B cell (primary cell): ENCODE measurements around the gene RHOT2. TPM values are rescaled to one million over a fixed set of nuclear protein-coding genes. Genes with fewer than 3 reads are reported as not detected.

ENCODE experiments used
- ATAC-seq: fragments of 200-7000 bp; cut with Tn5 transposase; one replicate; pipeline ENCODE4 v1.10.0; 2021; ENCODE audit warnings: low read depth, mild to moderate bottlenecking, moderate number of reproducible peaks, moderate library complexity
- CTCF ChIA-PET: fragments of 350-600 bp; sonication (Branson Sonifier 250); formaldehyde crosslinking; loops from one replicate; lab custom pipeline; 2021; ENCODE audit warnings: antibody characterized with exemption, inconsistent platforms; lab: Charles Lee
- POLR2A ChIA-PET: fragments of 350-600 bp; sonication (Branson Sonifier 250); formaldehyde crosslinking; loops from one replicate; lab custom pipeline; 2021; ENCODE audit warnings: antibody characterized with exemption; lab: Charles Lee
- DNase-seq: peaks from one replicate; pipeline ENCODE4 v3.0.0; 2013
- H2AFZ ChIP-seq: 2 replicates; pipeline ENCODE4 v1.6.1; 2012; ENCODE audit warnings: mild to moderate bottlenecking, low read depth, low read length; ENCODE audit not compliant: insufficient read depth, poor library complexity, severe bottlenecking
- H3K27ac ChIP-seq, 2 donors: 1 replicate in 1 of 2; 2 replicates in 1 of 2; pipeline ENCODE4 v1.5.1; 2012 to 2013; ENCODE audit warnings: low read length in 2 of 2, mild to moderate bottlenecking in 2 of 2, moderate library complexity in 1 of 2
- H3K27me3 ChIP-seq, 4 experiments: fragments of 200-600 bp in 1 of 4; sonication (generic) in 1 of 4; replicated peaks in 1 of 4; 1 replicate in 2 of 4; 2 replicates in 2 of 4; pipeline versions ENCODE4 v1.6.1 to v1.7.0; 2013 to 2016; ENCODE audit warnings: low read length in 3 of 4, mild to moderate bottlenecking in 2 of 4, mixed read lengths in 1 of 4, moderate library complexity in 1 of 4; ENCODE audit not compliant: insufficient read depth in 4 of 4, control insufficient read depth in 3 of 4; ENCODE audit errors: control extremely low read depth in 1 of 4
- H3K36me3 ChIP-seq, 2 experiments: replicated peaks in 1 of 2; 1 replicate in 1 of 2; 2 replicates in 1 of 2; pipeline versions ENCODE4 v1.6.1 to v1.7.1; 2013; ENCODE audit warnings: low read length in 1 of 2; ENCODE audit not compliant: insufficient read depth in 2 of 2, control insufficient read depth in 1 of 2; ENCODE audit errors: control extremely low read depth in 1 of 2, extremely low read depth in 1 of 2
- H3K4me1 ChIP-seq, 2 donors: fragments of 200-600 bp in 1 of 2; sonication (generic) in 1 of 2; 1 replicate in 1 of 2; 2 replicates in 1 of 2; pipeline versions ENCODE4 v1.5.1 to v1.6.1; 2013 to 2017; ENCODE audit warnings: low read length in 2 of 2; ENCODE audit not compliant: control insufficient read depth in 2 of 2, insufficient read depth in 2 of 2
- H3K4me2 ChIP-seq: replicated peaks from 2 replicates; pipeline ENCODE3; 2012; ENCODE audit warnings: mild to moderate bottlenecking, low read depth, low read length; ENCODE audit not compliant: poor library complexity, severe bottlenecking
- H3K4me3 ChIP-seq, 5 experiments: fragments of 200-600 bp in 1 of 5; sonication (generic) in 1 of 5; 1 replicate in 3 of 5; 2 replicates in 2 of 5; pipeline versions ENCODE4 v1.5.1 to v1.7.0; 2011 to 2016; ENCODE audit warnings: low read length in 4 of 5, mild to moderate bottlenecking in 4 of 5, low read depth in 2 of 5, control low read depth in 1 of 5, moderate library complexity in 1 of 5; ENCODE audit not compliant: insufficient read depth in 1 of 5; ENCODE audit errors: control extremely low read depth in 1 of 5, extremely low read depth in 1 of 5
- H3K79me2 ChIP-seq: fragments of 200-600 bp; sonication (generic); one replicate; pipeline ENCODE4 v1.6.0; 2016; ENCODE audit warnings: low read length; ENCODE audit not compliant: control insufficient read depth, insufficient read depth
- H3K9ac ChIP-seq: fragments of 200-600 bp; sonication (generic); 2 replicates; pipeline ENCODE4 v1.6.1; 2017; ENCODE audit warnings: mild to moderate bottlenecking, low read length, moderate library complexity
- H3K9me3 ChIP-seq, 3 donors: one replicate each; pipeline versions ENCODE4 v1.6.1 to v1.7.1; 2013; ENCODE audit warnings: low read length in 2 of 3; ENCODE audit not compliant: control insufficient read depth in 2 of 3, insufficient read depth in 1 of 3; ENCODE audit errors: control extremely low read depth in 1 of 3
- H4K20me1 ChIP-seq: 2 replicates; pipeline ENCODE4 v1.6.0; 2012; ENCODE audit warnings: mild to moderate bottlenecking, low read length; ENCODE audit not compliant: insufficient read depth, control insufficient read depth, poor library complexity, severe bottlenecking
- H3K27ac Mint-ChIP-seq: one replicate; pipeline ENCODE4 v1.8.0; 2021; ENCODE audit warnings: mixed read lengths
- H3K27me3 Mint-ChIP-seq: one replicate; pipeline ENCODE4 v1.8.0; 2021; ENCODE audit warnings: mixed read lengths
- H3K4me1 Mint-ChIP-seq: one replicate; pipeline ENCODE4 v1.8.0; 2021; ENCODE audit warnings: mixed read lengths
- H3K4me3 Mint-ChIP-seq: one replicate; pipeline ENCODE4 v1.8.0; 2021; ENCODE audit warnings: mixed read lengths
- H3K9me3 Mint-ChIP-seq: one replicate; pipeline ENCODE4 v1.8.0; 2022; ENCODE audit warnings: mixed read lengths; ENCODE audit not compliant: insufficient read depth
- CTCF ChIP-seq: fragments of 200-600 bp; IDR thresholded peaks from one replicate; pipeline ENCODE4 v1.8.0; 2022; ENCODE audit warnings: antibody characterized with exemption, mild to moderate bottlenecking
- EZH2 ChIP-seq: IDR thresholded peaks from 2 replicates; pipeline ENCODE4 v1.6.1; 2012; ENCODE audit warnings: borderline replicate concordance, low read depth, mild to moderate bottlenecking, moderate library complexity, low read length; ENCODE audit not compliant: insufficient read depth, poor library complexity, severe bottlenecking
- WGBS: methylation state at CpG from one replicate; pipeline ENCODE4 v1.1.5; 2013; ENCODE audit warnings: missing lambda C conversion rate; ENCODE audit not compliant: insufficient coverage; 5-methylcytosine and 5-hydroxymethylcytosine counted together
- intact Hi-C: fragments of 100-400 bp; cut with micrococcal nuclease; formaldehyde crosslinking; loops from one replicate; pipeline ENCODE4 v1.10.0; 2022
- polyA plus RNA-seq: library from polyadenylated mRNA; depleted of rRNA; stranded (reverse); fragments of >200 nt; gene quantifications from 2 replicates; pipeline ENCODE4 v1.2.3, GENCODE V29; 2012
- total RNA-seq, 2 donors: library from RNA; stranded (reverse); fragments of 120-200 nt in 1 of 2; gene quantifications; 1 replicate in 1 of 2; 2 replicates in 1 of 2; pipeline versions ENCODE4 v1.2.3 to v1.2.4, GENCODE V29; 2013 to 2022

RHOT2 gene
- total and polyA plus RNA-seq, 2 donors (not counting 1 experiment from before 2014, with no cell fraction given): 207 to 461 TPM

GRCh38 chr16:714558-715476 is 46.9 kb downstream of the RHOT2 start, which contains the start of gene METRN:
Gene METRN, plus strand, starts transcription at chr16:715118. Its CDS starts 172 bp downstream, at chr16:715290.
- WGBS: 5% methylated on average over 107 of the region's 108 CpGs
- peak within 1 kb of the TSS; percentile 77 for H2AFZ ChIP-seq

More at GRCh38 chr16:714558-715476, 46.9 kb downstream of the RHOT2 start, which contains the start of gene METRN:
- no peaks in the 10 kb centered on the region for H3K36me3 ChIP-seq
- POLR2A ChIA-PET: interaction anchor here (1.4 to 2.1 kb wide), 2 partner anchors 11 to 26 kb away, joined by 4 to 11 read pairs; partner anchors contain the start of genes CCDC78 and CIAO3
- DNase-seq (peak; percentile 88), ATAC-seq (peak; percentile 91)
- Mint-ChIP-seq H3K27ac (no peak within 1 kb of the TSS), H3K27me3 (peaks cover 10% of the 10 kb centered on the region), H3K4me3 (peak within 1 kb of the TSS; percentile 72), H3K9me3 (no peaks in the 10 kb centered on the region), H3K4me1 (peaks cover 8% of the 10 kb centered on the region)
- intact Hi-C loops: loop anchor here (5.0 kb wide), 1 partner anchor 257 kb away; the partner anchor contains the start of gene LMF1
- peak within 1 kb of the TSS in 4 of 5 experiments; percentile 8 to 61 (median 54) for H3K4me3 ChIP-seq
- peak within 1 kb of the TSS; percentile 61 for H3K9ac ChIP-seq
- H3K9me3 ChIP-seq: peaks cover 0 to 15% (median 0%) of the 10 kb centered on the region in 3 donors
- peak within 1 kb of the TSS; percentile 95 for H3K4me2 ChIP-seq
- no peaks in the 10 kb centered on the region for H3K79me2 ChIP-seq
- H3K27ac ChIP-seq: no peak within 1 kb of the TSS
- TF ChIP-seq EZH2: no peak
- TF ChIP-seq CTCF: no peak
- peaks cover 0 to 44% (median 17%) of the 10 kb centered on the region in 4 experiments for H3K27me3 ChIP-seq
- peaks cover 15 to 25% of the 10 kb centered on the region in 2 donors for H3K4me1 ChIP-seq
- CTCF ChIA-PET: interaction anchor here (0.9 to 7.6 kb wide), 6 partner anchors 11 to 70 kb away, joined by 3 to 94 read pairs (median 15); partner anchors contain the start of genes CHTF18, CIAO3, HAGHL and RPUSD1
- H4K20me1 ChIP-seq: peaks cover 11% of the 10 kb centered on the region
